COLO668 (cell line): ENCODE measurements around the gene PHKA1.
"Not testable (repeated sequence)": the region's sequence is repeated elsewhere in the genome, so short reads cannot be mapped to it uniquely, and the experiment has no call there.

Experiments
- DNase-seq: peaks from one replicate; lab custom pipeline; 2025; ENCODE audit not compliant: unreplicated experiment; lab: John Stamatoyannopoulos, UW

The PHKA1 gene

DNA sequence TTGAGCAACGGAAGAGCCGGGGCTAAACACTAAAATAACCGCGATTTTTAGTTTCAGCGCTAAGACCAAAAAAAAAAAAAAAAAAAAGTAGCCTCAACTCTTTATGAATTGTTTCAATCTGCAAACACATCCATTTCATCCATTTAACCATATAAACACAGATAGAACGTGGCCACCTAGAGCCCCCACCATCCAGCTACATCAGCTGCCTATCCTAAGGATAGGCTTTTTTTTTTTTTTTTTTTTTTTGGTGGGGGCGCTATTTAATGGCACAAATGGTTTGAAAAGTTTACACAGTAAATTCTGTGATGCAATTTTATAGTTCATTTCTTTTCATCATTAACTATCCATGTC lies 141.0 kb downstream of the PHKA1 start:
- DNase-seq, result no peak

DNA sequence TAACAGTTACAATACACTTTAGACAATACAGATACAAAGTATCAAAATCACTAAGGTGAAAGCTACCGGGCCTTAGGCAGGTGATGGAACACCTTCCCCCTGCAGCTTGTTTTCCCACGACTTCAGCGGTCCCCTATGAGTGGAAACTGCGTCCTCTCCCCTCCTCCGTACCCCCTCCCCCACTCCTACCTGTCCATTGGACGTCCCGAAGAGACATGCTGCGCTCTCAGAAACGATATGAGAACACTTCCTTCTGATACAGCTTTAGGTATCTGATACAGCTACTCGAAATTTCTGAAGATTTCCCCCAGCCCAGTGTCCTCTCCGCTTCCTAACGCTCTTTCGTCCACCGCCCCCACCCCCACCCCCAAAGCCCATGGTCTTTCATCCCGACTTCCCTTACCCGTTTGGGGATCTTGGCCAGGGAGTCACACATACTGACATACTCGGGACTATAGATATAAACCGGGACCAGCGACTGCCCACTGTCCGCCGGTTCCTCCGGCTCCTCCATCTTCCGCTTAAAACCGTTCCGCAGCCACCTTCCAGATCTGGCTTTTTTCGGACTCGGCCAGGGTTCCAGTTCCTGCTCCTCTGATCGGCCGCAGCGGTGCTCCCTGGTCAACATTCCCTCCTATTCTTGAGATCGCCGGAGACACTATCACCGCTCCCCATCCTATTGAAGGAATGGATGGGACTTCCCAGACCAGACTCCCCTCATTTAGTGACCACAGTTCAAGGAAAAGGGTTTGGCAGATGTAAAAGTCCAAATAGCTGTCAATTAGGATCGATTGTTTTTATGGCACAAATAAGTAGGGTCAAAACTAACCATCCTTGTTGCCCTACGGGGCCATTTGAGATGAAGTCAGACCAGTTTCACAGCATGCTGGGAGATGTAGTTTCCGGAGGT lies 141.6 kb downstream of the PHKA1 start, which contains the start of gene HDAC8:
HDAC8 (minus strand) TSS at position 596 of the 910 bp plus-strand sequence; CDS start at position 514, 82 bp downstream.
- peak; percentile 75 for DNase-seq

DNA sequence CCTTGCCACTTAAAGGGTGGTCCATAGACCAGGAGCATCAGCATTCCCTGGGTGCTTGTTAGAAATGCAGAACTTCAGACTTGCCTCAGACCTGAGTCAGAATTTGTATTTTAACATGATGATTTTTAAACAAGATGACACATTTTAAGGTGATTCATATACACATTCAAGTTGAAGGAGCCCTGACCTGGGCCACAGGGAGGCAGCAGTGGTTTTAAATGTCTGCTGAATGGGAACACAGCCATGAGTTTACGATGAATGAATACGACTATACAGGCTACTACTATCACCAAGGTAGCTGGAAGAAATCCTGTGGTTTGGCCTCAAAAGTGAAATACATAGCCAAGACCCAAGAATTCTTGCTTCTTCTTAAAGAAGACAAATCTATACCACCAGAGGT lies 144.3 kb downstream of the PHKA1 start:
- no peak for DNase-seq

DNA sequence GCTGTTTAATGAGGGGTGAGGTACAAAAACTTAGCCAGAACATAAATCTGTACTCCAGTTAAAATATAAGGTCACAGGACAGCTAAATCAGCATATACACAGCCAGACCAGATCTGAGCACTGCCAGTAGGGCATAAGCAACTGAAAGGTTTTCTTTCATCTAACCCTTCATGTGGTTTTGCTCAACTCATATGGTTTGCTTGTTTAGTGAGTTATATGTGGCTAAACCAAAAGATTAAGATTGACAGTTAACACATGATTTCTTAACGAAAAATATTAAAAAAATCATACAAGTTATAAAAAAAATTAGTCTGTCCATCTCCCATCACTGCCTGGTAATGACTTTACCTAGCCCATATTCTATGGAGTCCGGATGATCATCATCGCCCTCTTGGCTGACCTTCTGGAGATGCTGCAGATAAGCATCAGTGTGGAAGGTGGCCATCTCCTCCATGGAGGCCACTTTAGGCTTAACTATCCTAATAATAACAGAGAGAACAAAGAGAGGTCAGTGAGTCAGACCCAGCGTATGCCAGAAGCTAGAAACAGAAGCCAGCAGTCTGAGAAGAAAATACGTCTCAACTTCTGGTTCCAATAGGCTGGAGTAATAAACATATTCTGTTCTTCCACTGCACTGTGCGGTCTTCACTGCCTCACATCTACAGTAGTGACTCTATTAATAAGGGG lies 145.6 kb downstream of the PHKA1 start:
- DNase-seq, result no peak

DNA sequence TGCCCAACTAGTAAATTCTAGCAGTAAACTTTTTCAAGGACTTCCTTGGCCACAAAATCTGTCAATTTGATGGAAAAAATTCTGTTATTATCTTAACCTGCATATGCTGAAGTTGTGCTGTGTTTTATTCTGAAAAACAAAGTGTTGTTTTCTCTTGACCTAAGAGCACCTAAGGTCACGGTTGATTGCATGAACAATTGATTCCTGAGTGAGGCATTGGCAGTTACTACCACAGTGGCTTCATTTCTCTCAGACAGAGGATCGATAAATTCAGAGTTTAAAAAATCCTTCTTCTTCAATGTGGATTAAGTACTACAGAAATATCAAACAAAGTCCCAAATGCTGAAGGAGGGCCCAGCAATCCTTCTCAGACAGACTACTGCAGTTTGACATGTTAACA lies 147.7 kb downstream of the PHKA1 start:
- no peak for DNase-seq

DNA sequence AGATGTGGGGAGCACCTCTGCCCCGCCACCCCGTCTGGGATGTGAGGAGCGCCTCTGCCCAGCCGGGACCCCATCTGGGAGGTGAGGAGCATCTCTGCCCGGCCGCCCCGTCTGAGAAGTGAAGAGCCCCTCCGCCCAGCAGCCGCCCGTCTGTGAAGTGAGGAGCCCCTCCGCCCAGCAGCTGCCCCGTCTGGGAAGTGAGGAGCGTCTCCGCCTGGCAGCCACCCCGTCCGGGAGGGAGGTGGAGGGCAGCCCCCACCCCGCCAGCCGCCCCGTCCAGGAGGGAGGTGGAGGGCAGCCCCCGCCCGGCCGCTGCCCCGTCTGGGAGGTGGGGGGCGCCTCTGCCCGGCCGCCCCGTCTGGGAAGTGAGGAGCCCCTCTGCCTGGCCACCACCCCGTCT lies 154.5 kb downstream of the PHKA1 start:
- not testable (repeated sequence) for DNase-seq

DNA sequence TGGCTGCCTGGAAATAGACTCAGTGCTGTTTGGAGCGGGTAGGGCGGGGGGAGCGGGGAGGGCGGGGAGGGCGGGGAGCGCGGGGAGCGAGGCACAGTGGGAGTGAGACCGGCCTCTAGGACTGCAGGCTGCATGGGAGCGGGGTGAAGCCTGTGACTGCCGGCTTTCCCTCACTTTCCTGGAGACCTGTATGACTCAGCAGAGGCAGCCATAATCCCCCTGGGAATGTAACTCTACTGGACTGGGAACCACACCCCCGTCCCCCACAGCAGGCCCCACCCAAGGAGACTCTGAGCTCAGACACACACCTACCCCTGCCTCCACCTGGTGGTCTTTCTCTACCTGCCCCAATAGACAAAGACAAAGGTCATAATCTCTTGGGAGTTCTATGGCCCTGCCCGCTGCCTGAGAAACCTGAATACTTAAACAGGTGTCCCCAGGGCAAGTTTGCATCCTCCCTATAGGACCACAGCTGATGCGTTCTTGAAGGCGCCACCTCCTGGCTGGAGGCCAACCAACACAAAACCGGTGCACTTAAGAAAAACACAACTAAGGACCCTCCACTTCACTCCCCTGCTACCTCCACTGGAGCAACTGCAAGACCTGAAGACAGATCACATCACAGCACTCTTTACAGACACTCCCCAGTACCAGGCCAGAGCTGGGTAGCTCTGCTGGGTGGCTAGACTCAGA lies 159.5 kb downstream of the PHKA1 start:
- no peak for DNase-seq

DNA sequence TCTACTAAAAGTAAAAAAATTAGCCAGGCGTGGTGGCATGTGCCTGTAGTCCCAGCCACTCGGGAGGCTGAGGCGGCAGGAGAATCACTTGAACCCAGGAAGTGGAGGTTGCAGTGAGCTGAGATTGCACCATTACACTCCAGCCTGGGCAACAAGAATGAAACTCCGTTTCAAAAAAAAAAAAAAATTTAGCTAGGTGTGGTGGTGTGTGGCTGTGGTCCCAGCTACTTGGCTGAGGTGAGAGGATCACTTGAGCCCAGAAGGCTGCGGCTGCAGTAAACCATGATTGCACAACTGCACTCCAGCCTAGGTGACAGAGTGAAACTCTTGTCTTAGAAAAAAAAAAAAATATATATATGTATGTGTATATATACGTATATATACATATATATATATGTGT lies 161.7 kb downstream of the PHKA1 start:
- not testable (repeated sequence) for DNase-seq

DNA sequence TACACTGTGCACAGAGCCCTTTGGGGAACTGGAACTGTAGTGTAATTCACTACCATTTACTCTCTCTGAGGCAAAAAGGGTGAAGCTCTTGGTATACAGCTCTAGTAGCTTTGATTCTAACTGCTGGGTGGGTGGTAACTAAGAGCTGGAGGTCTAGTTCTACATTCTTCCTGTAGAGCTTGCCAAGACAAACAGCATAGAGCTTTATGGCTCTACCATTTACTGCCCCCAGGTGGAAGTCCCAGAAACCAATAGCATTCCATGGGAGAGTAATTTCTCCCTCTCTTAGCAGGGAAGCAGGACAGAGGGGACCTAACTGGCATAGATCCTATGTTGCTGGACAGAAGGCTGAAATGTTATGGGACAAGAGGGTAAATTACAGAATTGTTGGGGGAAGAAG lies 168.1 kb downstream of the PHKA1 start:
- no peak for DNase-seq

DNA sequence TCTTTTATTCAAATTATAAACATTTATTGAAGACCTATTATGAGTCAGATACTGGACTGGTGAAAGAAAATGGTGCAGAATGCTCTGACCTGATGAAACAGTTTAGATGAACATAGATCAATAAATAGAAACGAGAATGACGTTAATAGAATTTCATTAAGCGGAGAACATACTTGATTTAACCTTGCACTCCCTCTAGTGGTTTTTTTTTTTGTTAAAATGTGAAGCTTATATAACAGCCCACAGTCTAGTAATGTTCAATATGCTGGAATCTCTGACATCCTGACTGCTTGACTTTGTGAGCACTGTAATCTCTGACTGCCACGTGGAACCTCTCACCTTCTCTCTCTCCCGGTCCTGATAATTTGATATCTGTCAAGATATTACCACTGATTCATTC lies 173.8 kb downstream of the PHKA1 start:
- no peak for DNase-seq

DNA sequence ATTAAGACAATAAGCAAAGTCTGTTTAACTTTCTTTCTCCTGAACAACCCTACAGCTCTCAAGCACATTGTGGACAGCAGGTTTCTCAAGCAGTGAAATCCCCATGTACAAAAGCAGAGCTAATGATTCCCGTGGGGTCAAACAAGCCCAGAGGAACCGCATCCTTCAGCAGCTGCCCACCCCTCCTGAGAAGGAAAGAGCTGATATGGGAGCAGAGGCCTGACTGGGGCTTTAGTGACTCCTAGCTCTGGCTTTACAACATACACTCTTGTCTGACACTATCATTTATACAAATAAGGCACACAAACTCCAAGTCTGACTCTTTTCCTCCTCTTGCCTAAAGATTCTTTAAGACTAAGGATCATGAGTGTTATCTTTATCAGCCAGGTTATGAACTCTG lies 174.3 kb downstream of the PHKA1 start:
- no peak for DNase-seq

DNA sequence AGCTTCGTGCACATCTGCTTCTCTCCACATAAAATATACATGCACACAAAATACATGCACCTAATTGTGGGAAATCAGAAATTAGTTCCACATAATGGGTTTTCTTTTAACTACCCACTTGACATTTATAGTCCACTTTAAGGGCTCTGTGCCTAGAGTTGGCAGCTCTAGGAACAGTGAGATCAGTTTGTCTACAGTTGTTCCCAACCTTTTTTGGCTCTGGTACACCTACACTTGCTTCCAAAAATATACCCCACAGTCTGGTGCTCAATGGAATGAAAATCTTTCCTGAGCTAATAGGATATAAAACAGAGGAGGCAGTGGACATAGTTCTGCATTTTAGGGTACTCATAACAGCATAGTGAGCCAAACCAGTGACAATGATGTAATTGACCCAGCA lies 177.6 kb downstream of the PHKA1 start:
- DNase-seq, result no peak

DNA sequence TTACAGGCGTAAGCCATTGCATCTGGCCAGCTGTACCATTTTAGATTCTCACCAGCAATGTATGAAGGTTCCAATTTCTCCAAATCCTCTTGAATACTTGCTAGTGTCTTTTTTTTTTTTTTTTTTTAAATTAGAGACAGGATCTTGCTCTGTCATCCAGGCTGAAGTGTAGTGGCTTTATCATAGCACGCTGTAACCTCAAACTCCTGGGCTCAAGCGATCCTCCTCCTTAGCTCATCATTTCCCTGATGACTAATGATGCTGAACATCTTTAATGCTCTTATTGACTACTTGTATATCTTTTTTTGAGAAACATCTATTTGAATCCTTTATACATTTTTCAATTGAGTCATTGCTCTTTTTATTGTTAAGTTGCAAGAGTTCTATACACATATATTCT lies 181.7 kb downstream of the PHKA1 start:
- DNase-seq, result no peak
